Sciatic nerve (tissue), 2 donors: ENCODE data around the gene DENND2A. TPM values are rescaled to one million over a fixed set of nuclear protein-coding genes. Genes with fewer than 3 reads are reported as not detected.
"Not testable (repeated sequence)": the region's sequence is repeated elsewhere in the genome, so short reads cannot be mapped to it uniquely, and the experiment has no call there.

Source experiments
- ATAC-seq: fragments of 200-7000 bp; cut with Tn5 transposase; one replicate; pipeline ENCODE4 v1.9.1; 2020; ENCODE audit warnings: mild to moderate bottlenecking, moderate library complexity
- DNase-seq: peaks from one replicate; pipeline ENCODE4 v3.0.0-alpha.2; 2020; ENCODE audit warnings: low spot score
- intact Hi-C: fragments of 100-400 bp; cut with DNase I; formaldehyde crosslinking; loops from one replicate; pipeline ENCODE4 v1.14.2; 2022
- total RNA-seq: library from RNA; stranded (reverse); fragmentation: NEBNext Ultra II Directional; extraction: Animal tissue kit (Norgen Biotek cat#: 25700); gene quantifications from one replicate; pipeline ENCODE4 v1.2.1, GENCODE V29; 2021
- donor health status: DM: no; HTN: no; CAD: no.
- donor health status: DM: no; HTN: no; CAD: no.

Gene DENND2A
- total RNA-seq, 1 donor from 2014 or later: 37.6 TPM

- ATAC-seq (no peak), DNase-seq (no peak)
- intact Hi-C loops: no loop called here
These were observed 102.7 kb downstream of the DENND2A start for GRCh38 chr7:140537750-140538482.

DNA sequence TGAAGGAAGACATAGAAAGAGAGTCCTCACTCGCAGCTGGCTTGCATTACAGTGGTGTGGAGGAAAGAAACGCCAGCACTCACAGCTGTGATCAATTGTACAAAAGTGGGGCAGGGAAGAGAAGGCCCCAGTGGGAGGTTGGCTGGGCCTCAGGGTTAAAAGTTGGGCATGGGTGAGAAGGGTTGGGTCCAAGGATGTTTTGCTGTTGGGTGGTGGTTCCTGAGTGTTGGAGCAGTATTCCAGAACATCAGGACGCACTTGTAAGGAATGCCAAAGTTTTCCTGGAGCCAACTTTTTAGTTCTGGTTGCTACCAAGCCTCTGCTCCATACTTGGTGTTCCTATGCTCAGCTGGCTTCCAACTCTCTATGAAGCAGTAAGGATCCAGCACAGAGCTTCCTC, 105.9 kb downstream of the DENND2A start:
- DNase-seq (no peak), ATAC-seq (peak; percentile 95)
- intact Hi-C loops: no loop called here

DNA sequence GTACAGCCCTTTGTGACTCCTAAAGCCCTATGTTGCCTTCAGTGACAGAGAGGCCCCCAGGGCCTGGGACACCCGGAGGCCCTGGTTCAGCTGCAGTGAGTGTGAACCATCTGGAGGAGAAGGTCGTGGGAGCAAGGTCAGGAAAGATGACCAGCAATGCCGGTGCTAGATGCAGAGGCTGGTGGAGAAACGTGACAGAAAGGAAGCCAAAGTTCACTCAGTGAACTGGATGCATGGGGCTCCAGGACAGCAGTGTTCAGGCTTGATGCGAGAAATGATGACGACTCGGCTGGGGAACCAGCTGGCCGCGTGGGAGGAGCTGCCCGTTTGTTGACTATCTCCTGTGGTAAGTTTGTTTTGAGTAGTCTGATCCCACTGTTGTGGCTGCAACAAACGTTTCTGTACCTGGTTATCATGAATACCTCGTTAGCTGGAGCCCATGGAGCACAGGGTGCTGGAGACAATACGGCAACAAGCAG, 107.2 kb downstream of the DENND2A start:
- DNase-seq: no peak
- ATAC-seq: peak; percentile 33
- intact Hi-C loops: no loop called here

DNA sequence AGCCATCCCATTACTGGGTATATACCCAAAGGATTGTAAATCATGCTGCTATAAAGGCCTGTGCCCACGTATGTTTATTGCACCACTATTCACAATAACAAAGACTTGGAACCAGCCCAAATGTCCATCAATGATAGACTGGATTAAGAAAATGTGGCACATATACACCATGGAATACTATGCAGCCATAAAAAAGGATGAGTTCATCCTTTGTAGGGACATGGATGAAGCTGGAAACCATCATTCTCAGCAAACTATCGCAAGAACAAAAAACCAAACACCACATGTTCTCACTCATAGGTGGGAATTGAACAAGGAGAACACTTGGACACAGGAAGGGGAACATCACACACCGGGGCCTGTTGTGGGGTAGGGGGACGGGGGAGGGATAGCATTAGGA, 111.2 kb downstream of the DENND2A start:
- intact Hi-C loops, ATAC-seq, DNase-seq: not testable (repeated sequence)

- intact Hi-C loops: no loop called here
- ATAC-seq: peak; percentile 31
- DNase-seq: no peak
These were observed 113.6 kb downstream of the DENND2A start for GRCh38 chr7:140526787-140527664.

GRCh38 chr7:140526214-140526613, 114.4 kb downstream of the DENND2A start:
- ATAC-seq (no peak), DNase-seq (no peak)
- intact Hi-C loops: no loop called here

GRCh38 chr7:140525743-140526142, 114.9 kb downstream of the DENND2A start:
- DNase-seq (no peak), ATAC-seq (peak; percentile 18)
- intact Hi-C loops: no loop called here

- DNase-seq (no peak), ATAC-seq (no peak)
- intact Hi-C loops: no loop called here
These were observed 119.2 kb downstream of the DENND2A start for GRCh38 chr7:140521421-140521820.

GRCh38 chr7:140519007-140519399, 121.6 kb downstream of the DENND2A start:
- intact Hi-C loops: loop anchor here (5.0 kb wide), 1 partner anchor 138 kb away; no protein-coding TSS in a partner anchor
- ATAC-seq (peak; percentile 4), DNase-seq (no peak)

DNA sequence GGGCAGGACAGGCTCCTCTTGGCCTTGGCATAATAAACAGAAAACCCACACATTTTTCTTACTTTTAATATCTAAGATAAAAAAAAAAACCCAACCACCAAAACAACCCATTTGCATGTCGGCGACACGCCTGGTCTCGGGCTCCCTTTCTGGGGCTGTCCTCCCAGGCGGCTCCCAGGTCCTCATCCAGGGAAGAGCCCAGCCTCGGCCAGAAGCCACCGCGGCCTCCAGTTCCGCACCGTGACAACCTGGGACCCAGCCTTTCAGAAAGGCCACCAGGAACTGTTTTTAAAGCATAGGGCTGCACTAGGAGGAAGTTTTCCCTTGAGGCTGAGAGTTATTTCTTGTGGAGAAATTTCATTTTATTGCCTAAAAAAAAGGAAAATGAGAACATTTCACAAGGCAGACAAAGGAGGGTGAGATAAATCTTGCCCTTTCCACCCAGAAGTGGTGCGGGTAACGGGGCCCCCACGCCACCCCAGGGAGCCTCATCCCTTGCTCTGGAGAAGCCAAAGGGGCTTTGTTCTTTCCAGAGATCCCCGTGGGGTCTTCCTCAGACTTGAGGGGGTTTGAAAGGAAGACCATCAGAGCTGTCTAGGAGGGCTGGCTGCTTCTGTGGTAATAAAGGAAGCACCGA, 122.1 kb downstream of the DENND2A start:
- peak; percentile 49 for ATAC-seq
- DNase-seq: no peak
- intact Hi-C loops: loop anchor here (5.0 kb wide), 1 partner anchor 139 kb away; no protein-coding TSS in a partner anchor

GRCh38 chr7:140517546-140518369, 122.9 kb downstream of the DENND2A start:
- intact Hi-C loops: loop anchor here (5.0 kb wide), 1 partner anchor 140 kb away; no protein-coding TSS in a partner anchor
- DNase-seq (peak; percentile 96), ATAC-seq (peak; percentile 96)

DNA sequence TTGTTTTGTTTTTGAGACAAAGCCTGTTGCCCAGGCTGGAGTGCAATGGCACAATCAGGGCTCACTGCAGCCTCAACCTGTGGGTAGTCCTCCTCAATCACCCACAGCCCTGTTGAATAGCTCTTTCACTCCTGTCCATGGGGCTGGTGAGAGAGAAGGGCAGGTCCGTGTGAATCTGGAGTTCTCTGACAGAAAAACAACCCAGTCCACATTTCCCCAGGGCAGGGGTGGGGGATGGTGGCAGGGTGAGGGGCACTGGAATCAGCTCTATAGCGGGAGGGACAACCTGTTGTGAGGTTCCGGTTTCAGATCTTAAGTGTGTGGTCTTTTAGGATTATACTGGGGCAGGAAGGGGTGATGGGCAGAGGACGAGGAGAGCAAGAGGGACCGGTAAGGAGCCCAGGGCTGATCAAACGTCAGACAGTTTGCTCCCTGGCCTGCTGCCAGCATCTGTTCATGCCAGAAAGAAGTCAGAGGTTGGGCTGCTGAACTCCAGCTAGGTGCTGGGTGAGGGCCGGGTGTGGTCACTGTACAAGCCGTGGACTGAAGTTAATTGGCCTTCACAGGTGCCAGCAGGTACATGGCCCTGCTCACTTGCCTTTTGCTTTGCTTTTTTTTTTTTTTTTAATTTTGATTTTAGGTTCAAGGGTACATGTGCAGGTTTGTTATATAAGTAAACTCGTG, 128.2 kb downstream of the DENND2A start:
- no peak for DNase-seq
- ATAC-seq: no peak
- intact Hi-C loops: no loop called here

- intact Hi-C loops: no loop called here
- no peak for ATAC-seq
These were observed 130.8 kb downstream of the DENND2A start for GRCh38 chr7:140509789-140510188.

GRCh38 chr7:140507556-140507955, 133.1 kb downstream of the DENND2A start:
- ATAC-seq, DNase-seq, intact Hi-C loops: not testable (repeated sequence)

More at GRCh38 chr7:140509789-140510188, 130.8 kb downstream of the DENND2A start:
- no peak for DNase-seq

GRCh38 chr7:140506788-140507464, 133.7 kb downstream of the DENND2A start:
- DNase-seq: no peak
- ATAC-seq: peak; percentile 48
- intact Hi-C loops: no loop called here

GRCh38 chr7:140501966-140502365, 138.6 kb downstream of the DENND2A start:
- DNase-seq (no peak), ATAC-seq (no peak)
- intact Hi-C loops: no loop called here

- DNase-seq, ATAC-seq, intact Hi-C loops: not testable (repeated sequence)
These were observed 142.8 kb downstream of the DENND2A start for GRCh38 chr7:140497807-140498206.
